ENCODE results near the gene KANTR.

DNA sequence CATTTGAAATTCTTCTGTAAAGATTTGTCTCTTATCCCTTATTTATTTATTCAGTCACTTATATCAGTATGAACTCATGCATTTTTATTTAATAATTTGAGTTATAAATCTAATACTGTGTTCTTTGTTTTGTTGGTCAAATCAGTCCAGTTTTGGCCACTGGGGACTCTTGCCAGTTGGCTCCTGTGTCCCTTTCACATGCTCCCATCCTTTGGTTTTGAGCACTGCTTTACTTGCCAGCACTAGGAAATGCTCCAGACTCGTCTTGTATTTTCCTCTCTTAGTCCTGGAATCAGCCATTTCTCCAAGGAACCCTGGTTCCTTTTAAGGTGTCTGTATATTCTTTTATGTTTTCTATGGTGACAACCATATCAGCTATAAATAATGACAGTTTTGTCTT is 28.1 kb downstream of the KANTR start:
- TF ChIP-seq YY1 (IDR thresholded peaks at IDR 0.05; ENCODE audit: insufficient read depth, insufficient read length) = no peak
- TF ChIP-seq ZNF274 (IDR thresholded peaks at IDR 0.05; ENCODE audit: low read depth, low read length) = no peak

Measured in NT2/D1 (cell line).